Stimulated activated CD4-positive, alpha-beta T cell treated with anti-CD3 and anti-CD28 coated beads, Interleukin-2, amount 100 ng/mL, for 48 hours (primary cell): ENCODE measurements around the gene ZNF610.
"Not testable (repeated sequence)": the region's sequence is repeated elsewhere in the genome, so short reads cannot be mapped to it uniquely, and the experiment has no call there.

ENCODE experiments used
- DNase-seq, 2 donors: peaks; one replicate each; pipeline ENCODE4 v3.0.0-alpha.2; 2020

Gene ZNF610

DNA sequence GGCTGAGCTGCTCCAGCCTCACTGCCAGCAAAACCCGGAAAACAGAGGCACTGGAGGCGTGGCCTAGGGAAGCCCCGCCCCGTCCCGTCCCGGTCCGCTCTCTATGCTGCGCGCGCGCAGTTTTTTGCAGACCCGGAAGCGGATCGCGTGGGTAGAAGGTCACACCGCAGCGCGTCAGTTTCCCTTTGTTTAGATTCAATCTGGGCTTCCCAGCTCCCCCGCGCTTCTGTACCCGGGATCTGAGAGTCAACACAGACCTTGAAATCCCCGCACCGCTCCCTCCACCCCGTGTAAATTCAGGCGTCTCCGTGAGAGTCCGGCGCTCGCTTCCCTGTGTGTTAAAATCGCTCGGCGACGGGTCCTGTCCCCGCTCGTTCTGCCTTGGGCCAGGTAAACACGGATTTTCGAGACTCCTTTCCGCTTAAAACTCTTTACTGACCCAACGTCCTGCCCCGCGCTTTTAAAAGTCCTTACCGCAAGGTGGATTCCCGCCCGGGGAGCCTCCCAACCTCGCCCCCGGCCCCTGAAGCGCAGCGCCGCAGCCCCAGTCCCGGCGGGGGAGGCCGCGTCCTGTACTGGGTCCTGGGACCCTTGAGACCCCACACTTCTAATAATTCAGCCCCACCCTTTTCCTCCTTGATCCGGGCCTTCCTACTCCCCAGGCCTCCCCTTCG, at the start of gene ZNF610:
ZNF610 (plus strand) TSS at position 127 of the 674 bp plus-strand sequence. CDS start 12,930 bp downstream, outside the sequence.
- DNase-seq = peak; percentile 88 to 90

DNA sequence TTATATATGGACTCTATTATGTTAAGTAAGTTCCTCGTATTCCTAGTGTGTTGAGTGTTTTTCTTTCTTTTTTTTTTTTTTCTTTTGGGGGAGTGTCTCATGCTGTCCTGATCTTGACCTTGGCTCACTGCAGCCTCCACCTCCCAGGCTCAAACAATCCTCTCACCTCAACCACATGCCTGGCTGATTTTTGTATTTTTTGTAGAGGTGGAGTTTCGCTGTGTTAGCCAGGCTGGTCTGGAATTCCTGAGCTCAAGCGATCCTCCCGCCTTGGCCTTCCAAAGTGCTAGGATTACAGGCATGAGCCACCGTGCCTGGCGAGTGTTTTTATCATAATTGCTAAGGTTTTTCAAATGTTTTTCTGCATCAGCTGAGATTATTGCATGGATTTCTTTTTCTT, 49.8 kb upstream of the ZNF610 start:
- no peak for DNase-seq

DNA sequence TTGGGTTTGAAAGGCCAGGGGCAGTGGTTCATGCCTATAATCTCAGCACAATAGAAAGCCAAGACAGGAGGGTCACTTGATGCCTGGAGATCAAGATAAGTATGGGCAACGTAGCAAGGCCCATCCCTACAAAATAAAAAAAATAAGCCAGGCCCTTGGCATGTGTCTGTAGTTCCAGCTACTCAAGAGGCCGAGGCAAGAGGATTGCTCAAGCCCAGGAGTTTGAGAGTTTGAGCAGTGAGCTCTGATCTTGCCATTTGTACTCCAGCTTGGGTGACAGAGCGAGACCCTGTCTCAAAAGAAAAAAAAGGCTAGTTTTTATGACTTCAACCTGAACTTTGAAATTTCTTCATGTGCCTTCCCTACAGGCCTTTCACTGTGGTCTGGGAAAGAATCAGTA, 44.3 kb upstream of the ZNF610 start:
- DNase-seq = no peak

DNA sequence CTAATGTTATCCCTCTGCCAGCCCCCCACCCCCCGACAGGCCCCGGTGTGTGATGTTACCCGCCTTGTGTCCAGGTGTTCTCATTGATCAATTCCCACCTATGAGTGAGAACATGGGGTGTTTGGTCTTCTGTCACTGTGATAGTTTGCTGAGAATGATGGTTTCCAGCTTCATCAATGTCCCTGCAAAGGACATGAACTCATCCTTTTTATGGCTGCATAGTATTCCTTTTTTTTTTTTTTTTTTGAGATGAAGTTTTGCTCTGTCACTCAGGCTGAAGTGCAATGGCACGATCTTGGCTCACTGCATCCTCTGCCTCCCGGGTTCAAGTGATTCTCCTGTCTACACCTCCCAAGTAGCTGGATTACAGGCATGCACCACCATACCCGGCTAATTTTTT, 43.1 kb upstream of the ZNF610 start:
- not testable (repeated sequence) for DNase-seq

DNA sequence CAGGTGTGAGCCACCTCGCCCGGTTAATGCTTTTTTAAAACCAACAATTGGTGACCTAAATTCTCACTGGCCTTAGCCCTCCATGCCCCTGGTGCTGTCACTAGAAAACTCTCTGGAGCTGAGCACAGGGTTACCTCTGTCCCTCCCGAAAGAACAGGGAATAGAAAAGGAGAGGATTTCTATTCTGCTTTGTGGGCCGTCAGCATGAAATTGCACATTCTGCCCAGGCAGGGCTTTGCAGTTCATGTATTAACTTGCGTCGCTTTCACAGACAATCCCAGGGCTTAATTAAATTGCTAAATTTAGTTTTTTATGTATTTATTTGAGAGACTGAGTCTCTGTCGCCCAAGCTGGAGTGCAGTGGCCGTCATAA, 39.7 kb upstream of the ZNF610 start:
- peak in 1 of 2 donors; percentile 3 for DNase-seq

DNA sequence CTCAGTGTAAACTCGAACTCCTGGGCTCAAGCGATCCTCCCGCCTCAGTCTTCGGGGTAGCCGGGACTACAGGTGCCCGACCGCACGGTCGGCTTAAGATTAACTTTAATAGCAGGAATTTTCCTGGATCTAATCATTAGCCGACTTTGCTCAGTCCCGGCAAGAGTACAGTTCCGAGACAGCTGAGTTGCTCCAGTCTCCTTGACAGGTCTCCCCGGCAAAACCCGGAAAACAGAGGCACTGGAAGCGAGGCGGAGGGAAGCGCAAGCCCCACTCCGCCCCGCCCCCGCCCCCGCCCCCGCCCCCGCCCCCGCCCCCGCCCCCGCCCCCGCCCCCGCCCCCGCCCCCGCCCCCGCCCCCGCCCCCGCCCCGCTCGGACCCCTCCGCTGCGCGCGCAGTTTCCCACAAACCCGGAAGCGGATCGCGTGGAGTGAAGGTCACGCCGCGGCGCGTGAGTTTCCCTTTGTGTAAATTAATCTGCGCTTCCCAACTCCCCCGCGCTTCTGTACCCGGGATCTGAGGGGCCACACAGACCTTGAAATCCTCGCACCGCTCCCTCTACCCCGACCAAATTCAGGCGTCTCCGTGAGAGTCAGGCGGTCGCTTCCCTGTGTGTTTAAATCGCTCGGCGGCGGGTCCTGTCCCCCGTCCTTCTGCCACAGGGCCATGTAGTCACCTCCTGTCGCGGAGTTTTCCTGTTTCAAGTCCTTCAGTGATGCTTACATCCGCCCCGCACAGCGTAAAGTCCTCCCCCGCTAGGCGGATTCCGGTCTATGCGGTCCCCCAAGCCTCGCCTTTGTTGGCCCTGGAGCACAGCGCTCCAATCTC, 39.1 kb upstream of the ZNF610 start, which contains the start of gene ZNF480:
ZNF480 (plus strand) TSS at position 397 of the 828 bp plus-strand sequence. CDS start 3,244 bp downstream, outside the sequence.
- peak; percentile 57 to 68 for DNase-seq

DNA sequence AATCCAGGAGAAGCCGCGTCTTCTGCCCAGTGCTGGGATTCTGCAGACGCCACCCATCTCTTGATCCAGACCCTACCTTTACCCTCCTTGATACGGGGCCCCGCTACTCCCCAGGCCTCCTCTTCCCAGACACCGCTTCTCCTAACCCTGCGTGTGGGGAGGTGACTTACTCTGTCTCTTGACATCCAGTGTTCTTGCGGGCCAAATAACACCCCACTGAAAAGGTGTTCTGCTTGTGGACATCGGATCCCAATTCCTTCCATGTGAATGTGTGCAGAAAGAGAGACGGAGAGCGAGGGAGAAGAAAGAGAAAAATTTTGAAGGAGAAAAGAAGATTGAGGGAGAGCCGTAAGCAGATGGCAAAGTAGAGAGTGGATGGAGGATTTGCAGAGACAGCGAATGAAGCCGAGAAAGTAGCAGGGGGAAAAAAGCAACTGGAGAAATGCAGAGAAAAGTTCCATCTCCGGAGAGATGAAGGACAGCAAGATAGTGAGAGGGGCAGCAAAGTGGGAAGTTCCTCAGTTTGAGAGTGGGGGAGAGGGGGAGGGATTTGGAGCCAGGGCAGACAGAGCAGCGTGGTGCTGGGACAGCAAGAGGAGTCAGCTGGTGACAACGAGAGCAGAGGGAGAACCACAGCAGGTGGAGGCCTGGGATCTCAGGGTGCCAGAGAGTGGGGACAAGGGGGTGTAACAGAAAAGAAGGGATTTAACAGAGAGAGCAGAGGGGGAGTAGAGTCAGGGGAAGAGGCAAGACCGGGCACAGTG, 38.3 kb upstream of the ZNF610 start:
- DNase-seq = no peak

DNA sequence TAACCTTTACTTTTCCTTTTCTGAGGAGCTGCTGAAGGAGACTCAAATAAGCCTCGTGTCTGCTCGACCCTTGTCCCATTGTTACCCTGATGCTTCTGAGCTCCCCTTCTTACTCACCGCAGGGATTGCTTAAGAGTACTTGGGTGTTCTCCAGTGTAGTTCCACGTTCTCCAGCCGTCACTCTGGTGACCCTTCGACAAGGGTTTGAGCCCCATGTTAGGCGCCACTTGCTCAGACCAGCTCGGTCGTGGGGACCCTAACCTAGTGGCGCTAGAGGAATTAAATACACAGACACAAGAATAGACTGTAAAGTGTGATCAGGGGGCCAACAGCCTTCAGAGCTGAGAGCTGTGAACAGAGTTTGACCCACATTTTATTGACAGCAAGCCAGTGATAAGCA, 28.8 kb upstream of the ZNF610 start:
- no peak for DNase-seq

DNA sequence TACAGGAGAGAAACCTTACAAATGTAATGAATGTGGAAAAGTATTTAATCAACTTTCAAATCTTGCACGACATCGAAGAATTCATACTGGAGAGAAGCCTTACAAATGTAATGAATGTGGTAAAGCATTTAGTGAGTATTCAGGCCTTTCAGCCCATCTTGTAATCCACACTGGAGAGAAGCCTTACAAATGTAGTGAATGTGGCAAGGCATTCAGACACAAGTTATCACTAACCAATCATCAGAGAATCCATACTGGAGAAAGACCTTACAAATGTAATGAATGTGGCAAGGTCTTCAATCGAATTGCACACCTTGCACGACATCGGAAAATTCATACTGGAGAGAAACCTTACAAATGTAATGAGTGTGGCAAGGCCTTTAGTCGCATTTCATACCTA, 13.6 kb upstream of the ZNF610 start:
- DNase-seq = no peak

DNA sequence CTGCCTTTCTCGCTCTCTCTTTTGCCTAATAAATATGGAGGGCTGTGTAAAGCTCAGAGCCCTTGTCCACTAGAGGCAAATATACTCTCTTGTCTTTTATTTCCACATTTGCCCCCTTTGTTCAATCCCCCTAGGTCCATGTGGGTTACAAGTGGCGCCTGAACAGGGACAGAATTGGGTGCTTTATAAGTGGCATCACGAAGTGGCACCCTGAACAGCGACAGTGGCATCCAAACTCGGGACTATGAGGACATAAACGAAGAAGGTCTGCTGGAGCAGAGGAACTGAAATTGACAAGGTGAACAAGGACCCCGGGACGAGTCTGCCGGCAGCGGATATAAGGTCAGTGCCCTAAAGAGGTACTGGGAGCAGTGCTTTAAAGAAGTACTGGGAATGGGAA, 4.3 kb upstream of the ZNF610 start:
- DNase-seq = no peak

DNA sequence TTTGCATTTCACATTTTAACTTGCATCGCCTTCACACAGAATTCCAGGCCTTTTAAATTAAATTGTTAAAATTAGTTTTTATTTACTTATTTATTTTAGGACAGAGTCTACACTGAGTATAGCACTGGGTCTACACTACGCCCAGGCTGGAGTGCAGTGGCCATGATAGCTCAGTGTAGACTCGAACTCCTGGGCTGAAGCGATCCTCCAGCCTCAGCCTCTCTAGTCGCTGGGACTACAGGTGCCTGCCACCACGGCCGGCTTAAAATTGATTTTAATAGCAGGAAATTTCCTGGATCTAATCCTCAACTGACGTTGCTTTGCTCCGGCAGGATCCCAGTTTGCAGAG, 301 bp upstream of the ZNF610 start:
- DNase-seq = no peak

DNA sequence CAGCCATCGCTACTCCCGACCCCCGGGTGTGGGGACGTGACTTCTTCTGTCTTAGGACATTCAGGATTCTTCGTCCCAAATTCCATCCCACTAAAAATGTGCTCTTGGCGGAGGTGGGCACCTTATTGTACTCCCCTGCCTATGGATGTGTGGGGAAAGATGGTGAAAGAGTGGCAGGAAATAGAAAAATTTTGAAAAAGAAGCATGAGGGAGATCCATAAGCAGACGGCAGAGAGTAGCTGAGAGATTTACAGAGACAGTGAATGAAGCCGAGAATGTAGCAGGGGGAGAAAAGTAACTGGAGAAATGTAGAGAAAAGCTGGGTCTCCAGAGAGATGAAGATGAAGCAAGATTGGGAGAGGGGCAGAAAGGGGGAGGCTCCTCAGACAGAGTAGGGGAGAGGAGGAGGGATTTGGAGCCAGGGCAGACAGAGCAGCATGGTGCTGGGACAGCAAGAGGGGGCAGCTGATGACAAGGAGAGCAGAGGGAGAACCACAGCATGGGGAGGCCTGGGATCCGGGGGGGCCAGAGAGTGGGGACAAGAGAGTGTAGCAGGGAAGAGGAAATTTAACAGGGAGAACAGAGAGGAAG, 843 bp downstream of the ZNF610 start:
- DNase-seq = no peak

DNA sequence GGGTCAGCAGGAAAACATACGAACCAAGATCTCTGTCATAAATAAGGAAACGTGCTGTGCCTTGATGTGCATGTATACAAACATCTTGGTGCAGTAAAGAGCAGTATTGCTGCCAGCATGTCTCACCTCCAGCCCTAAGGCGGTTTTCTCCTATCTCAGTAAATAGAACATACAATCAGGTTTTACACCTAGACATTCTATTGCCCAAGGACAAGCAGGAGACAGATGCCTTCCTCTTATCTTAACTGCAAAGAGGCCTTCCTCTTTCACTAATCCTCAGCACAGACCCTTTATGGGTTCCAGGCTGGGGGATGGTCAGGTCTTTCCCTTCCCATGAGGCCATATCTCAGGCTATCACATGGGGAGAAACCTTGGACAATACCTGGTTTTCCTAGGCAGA, 3.0 kb downstream of the ZNF610 start:
- not testable (repeated sequence) for DNase-seq

DNA sequence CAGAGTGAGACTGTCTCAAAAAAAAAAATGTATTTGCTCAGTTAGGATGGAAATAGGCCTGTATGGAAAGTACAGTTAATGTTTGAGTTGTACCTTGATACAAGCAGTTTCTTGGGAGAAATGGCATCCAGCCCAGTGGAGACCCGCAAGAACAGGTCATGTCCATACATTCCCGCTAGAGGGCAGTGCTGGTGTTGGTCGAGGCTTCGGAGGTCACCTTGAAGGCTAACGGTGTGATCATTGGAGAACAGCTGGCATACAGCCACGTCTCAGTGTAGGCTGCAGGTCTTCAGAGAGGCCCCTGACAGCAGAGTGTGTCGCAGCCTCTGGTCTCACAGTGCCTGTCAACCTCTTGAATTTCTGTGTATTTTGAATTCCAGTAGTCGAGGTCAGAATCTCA, 7.5 kb downstream of the ZNF610 start:
- DNase-seq = peak; percentile 32 to 47

DNA sequence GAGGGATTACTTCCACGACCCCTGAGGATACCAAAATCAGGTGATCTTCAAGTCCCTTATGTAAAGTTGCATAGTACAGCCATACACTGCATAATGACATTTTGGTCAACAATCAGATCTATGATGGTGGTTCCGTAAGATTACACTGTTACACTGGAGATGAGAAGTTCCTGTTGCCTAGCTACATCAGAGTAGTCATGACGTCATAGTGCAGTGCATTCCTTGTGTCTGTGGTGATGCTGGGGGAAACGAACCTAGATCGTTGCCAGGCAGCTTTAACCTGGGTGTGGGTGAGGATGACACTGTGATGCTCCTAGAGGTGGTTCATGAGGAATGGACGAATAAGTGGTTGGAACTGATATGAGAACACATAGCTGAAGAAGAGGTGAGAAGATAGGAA, 9.1 kb downstream of the ZNF610 start:
- DNase-seq = no peak

DNA sequence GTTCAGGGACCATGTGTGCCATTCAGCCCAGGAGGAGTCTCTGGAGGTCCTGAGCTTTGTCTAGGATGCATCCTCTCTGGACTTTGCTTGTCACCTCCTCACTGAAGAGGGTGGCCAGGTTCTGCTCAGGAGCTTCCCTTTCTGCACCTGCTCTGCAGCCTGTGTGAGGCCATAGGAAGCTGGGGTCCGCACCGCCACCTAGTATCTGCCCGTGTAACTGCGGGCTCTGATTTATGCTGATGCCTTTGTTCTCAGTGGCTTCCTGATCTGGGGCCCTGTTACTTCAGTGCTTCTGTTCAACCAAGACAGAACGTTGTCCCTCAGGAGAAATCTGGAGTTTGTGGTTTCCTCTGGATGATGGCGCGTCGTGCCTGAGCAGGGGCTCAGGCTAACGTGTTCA, 15.5 kb downstream of the ZNF610 start:
- DNase-seq = no peak

DNA sequence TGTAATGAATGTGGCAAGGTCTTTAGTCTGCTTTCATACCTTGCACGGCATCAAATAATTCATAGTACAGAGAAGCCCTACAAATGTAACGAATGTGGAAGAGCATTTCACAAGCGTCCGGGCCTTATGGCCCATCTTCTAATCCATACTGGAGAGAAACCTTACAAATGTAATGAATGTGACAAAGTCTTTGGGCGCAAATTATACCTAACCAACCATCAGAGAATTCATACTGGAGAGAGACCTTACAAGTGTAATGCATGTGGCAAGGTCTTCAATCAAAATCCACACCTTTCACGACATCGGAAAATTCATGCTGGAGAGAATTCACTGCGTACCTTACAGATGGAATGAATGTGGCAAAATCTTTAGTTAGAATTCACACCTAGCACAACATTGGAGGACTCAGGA, 30.4 kb downstream of the ZNF610 start:
- DNase-seq = no peak

DNA sequence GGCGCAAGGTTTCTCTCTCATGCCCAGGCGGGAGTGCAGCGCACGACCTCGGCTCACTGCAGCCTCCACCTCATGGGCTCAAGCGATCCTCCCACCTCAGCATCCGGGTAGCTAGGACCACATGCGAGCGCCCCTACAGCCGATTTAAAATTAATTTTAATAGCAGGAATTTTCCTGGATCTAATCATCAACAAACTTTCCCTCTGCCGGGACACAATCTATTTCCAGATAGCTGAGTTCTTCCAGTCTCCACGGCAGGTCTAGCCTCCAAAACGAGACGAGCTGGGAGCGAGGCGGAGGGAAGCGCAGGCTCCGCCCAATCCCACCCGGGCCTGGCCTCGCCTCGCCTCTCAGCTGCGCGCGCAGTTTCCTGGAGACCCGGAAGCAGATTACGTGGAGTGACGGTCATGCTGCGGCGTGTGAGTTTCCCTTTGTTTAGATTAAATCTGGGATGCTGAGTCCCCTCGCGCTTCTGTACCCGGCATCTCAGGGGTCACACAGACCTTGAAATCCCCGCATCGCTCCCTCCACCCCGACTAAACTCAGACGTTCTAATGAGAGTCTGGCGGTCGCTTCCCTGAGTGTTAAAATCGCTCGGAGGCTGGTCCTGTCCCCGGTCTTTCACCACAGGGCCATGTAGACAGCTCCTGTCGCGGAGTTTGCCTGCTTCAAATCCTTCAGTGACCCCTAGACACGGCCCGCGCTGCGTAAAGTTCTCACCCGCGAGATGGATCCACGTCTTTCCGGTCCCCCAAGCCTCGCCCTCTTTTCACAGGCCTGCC, 33.7 kb downstream of the ZNF610 start, which contains the start of gene ZNF880:
ZNF880 (plus strand) TSS at position 365 of the 782 bp plus-strand sequence; CDS start at position 408, 43 bp downstream.
- peak; percentile 90 for DNase-seq

DNA sequence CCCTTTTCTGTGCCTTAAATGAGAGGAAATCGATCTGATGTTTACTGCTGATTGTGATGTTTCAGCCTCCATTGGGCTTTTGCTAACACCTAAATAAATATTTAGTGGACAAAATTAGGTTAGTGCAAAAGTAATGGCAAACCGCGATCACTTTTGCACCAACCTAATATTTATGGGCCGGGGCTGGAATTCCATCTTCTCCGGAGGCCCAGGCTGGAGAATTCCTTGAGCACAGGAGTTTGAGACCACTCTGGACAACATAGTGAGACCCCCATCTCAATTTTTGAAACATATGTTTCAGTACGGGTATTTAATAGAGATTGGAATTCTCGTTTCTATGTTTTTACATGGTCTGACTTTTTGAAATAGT, 34.3 kb downstream of the ZNF610 start:
- no peak for DNase-seq

DNA sequence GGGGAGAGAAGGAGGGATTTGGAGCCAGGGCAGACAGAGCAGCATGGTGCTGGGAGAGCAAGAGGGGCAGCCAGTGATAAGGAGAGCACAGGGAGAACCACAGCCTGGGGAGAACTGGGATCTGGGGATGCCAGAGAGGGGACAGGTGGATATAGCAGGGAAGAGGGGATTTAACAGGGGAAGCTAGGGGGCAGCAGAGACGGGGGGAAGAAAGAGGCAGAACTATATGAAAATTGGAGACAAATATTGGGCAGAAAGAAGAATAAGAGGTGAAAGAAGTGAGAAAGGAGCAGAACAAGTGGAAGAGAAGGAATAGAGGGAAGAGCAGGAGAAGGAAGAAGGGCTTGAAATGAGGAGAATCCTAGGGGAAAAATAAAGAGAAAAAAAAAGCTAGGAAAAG, 55.1 kb downstream of the ZNF610 start:
- DNase-seq = no peak

DNA sequence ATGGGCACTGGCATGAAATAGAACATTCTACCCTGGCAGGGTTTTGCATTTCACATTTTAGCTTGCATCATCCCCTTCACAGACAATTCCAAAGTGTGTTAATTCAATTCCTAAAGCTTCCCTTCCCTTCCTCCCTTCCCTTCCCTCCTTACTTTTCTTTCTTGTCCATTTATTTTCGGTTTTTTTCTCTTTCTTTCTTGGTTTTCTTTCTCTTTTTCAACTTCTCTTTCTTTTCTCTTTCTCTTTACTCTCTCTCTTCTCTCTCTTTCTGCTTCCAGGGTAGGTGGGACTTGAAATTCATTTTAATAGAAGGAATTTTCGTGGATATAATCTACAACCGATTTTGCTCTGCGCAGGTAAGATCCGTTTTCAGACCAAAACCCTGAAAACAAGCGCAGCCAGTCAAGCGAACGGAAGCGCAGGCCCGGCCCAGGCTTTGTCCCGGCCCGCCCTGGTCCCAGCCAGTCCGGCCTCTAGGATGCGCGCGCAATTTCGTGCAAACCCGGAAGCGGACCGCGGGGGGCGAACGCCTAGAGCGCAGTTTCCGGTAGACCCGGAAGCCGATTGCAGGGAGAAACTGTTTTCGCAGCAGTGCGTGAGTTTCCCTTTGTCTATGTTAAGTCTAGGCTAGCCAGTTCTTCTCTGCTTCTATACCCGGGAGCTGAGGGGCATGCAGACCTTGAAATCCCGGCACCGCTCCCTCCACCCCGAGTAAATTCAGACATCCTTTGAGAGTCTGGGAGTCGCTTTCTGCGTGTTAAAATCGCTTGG, 61.5 kb downstream of the ZNF610 start, which contains the start of gene ZNF528:
ZNF528 (plus strand) TSS at position 540 of the 771 bp plus-strand sequence. CDS start 4,165 bp downstream, outside the sequence.
- DNase-seq = peak; percentile 94
